Trophoblast cell (in vitro differentiated cells and primary cell): ENCODE results near the gene PITX3.
A peak's percentile ranks its signal among the peaks of the same experiment; 100 is the strongest.

Experiments
- DNase-seq, 2 donors: peaks; one replicate each; pipeline ENCODE4 v3.0.0-alpha.2; 2016
- H2AFZ ChIP-seq: 2 replicates; pipeline ENCODE4 v1.6.1; 2013; ENCODE audit warnings: low read length, moderate library complexity, mild to moderate bottlenecking; ENCODE audit not compliant: insufficient read depth, poor library complexity
- H2AK5ac ChIP-seq: 2 replicates; pipeline ENCODE4 v1.6.1; 2013; ENCODE audit warnings: mild to moderate bottlenecking, low read length
- H2BK120ac ChIP-seq: 2 replicates; pipeline ENCODE4 v1.6.1; 2013; ENCODE audit warnings: low read length, mild to moderate bottlenecking, moderate library complexity; ENCODE audit not compliant: insufficient read depth, poor library complexity
- H2BK12ac ChIP-seq: 2 replicates; pipeline ENCODE4 v1.6.1; 2013; ENCODE audit warnings: mild to moderate bottlenecking, low read length, moderate library complexity
- H2BK5ac ChIP-seq: 2 replicates; pipeline ENCODE4 v1.6.1; 2013; ENCODE audit warnings: low read length, low read depth, moderate library complexity, mild to moderate bottlenecking; ENCODE audit not compliant: poor library complexity
- H3K14ac ChIP-seq: 2 replicates; pipeline ENCODE4 v1.6.1; 2013; ENCODE audit warnings: mild to moderate bottlenecking, low read length
- H3K18ac ChIP-seq: 2 replicates; pipeline ENCODE4 v1.6.1; 2013; ENCODE audit warnings: mild to moderate bottlenecking, low read length
- H3K23ac ChIP-seq: 2 replicates; pipeline ENCODE4 v1.6.1; 2013; ENCODE audit warnings: low read length
- H3K27ac ChIP-seq: 2 replicates; pipeline ENCODE4 v1.5.1; 2013; ENCODE audit warnings: low read depth, mild to moderate bottlenecking, inconsistent platforms, low read length, moderate library complexity
- H3K27me3 ChIP-seq: 2 replicates; pipeline ENCODE4 v1.6.1; 2013; ENCODE audit warnings: inconsistent platforms, mild to moderate bottlenecking, low read length, moderate library complexity; ENCODE audit not compliant: insufficient read depth
- H3K36me3 ChIP-seq, 2 experiments: 1 replicate in 1 of 2; 2 replicates in 1 of 2; pipeline ENCODE4 v1.6.1; 2013; ENCODE audit warnings: low read length in 2 of 2, mild to moderate bottlenecking in 2 of 2, moderate library complexity in 1 of 2; ENCODE audit not compliant: insufficient read depth in 2 of 2, control insufficient read depth in 1 of 2
- H3K4ac ChIP-seq: 2 replicates; pipeline ENCODE4 v1.6.1; 2013; ENCODE audit warnings: low read depth, mild to moderate bottlenecking, low read length, moderate library complexity
- H3K4me1 ChIP-seq, 2 experiments: 1 replicate in 1 of 2; 2 replicates in 1 of 2; pipeline ENCODE4 v1.6.1; 2013; ENCODE audit warnings: low read length in 2 of 2, mild to moderate bottlenecking in 2 of 2, moderate library complexity in 1 of 2; ENCODE audit not compliant: insufficient read depth in 2 of 2, control insufficient read depth in 1 of 2
- H3K4me2 ChIP-seq: 2 replicates; pipeline ENCODE4 v1.6.1; 2013; ENCODE audit warnings: inconsistent platforms, mild to moderate bottlenecking, low read length, moderate library complexity
- H3K4me3 ChIP-seq: 2 replicates; pipeline ENCODE4 v1.5.1; 2013; ENCODE audit warnings: mild to moderate bottlenecking, low read depth, low read length, inconsistent platforms
- H3K79me1 ChIP-seq: one replicate; pipeline ENCODE4 v1.6.1; 2013; ENCODE audit warnings: low read length
- H3K79me2 ChIP-seq: 2 replicates; pipeline ENCODE4 v1.6.1; 2013; ENCODE audit warnings: low read length, mild to moderate bottlenecking; ENCODE audit not compliant: control insufficient read depth, insufficient read depth, poor library complexity
- H3K9ac ChIP-seq: 2 replicates; pipeline ENCODE4 v1.6.1; 2013; ENCODE audit warnings: mild to moderate bottlenecking, low read length
- H3K9me3 ChIP-seq: 2 replicates; pipeline ENCODE4 v1.6.1; 2013; ENCODE audit warnings: low read depth, mild to moderate bottlenecking, control low read depth, inconsistent platforms, low read length; ENCODE audit not compliant: insufficient read depth
- H4K12ac ChIP-seq: 2 replicates; pipeline ENCODE4 v1.6.1; 2013; ENCODE audit warnings: low read depth, mild to moderate bottlenecking, low read length, moderate library complexity
- H4K8ac ChIP-seq: 2 replicates; pipeline ENCODE4 v1.6.1; 2013; ENCODE audit warnings: low read depth, mild to moderate bottlenecking, low read length, moderate library complexity
- H4K91ac ChIP-seq: one replicate; pipeline ENCODE4 v1.6.1; 2013; ENCODE audit warnings: low read depth, mild to moderate bottlenecking, low read length, moderate library complexity
- WGBS: extraction: QIAGEN DNeasy Blood & Tissue Kit; methylation state at CpG from one replicate; pipeline ENCODE4 v1.1.7; 2013; ENCODE audit warnings: missing lambda C conversion rate; ENCODE audit not compliant: insufficient read length, insufficient coverage; ENCODE audit errors: extremely low coverage; 5-methylcytosine and 5-hydroxymethylcytosine counted together

PITX3 gene

DNA sequence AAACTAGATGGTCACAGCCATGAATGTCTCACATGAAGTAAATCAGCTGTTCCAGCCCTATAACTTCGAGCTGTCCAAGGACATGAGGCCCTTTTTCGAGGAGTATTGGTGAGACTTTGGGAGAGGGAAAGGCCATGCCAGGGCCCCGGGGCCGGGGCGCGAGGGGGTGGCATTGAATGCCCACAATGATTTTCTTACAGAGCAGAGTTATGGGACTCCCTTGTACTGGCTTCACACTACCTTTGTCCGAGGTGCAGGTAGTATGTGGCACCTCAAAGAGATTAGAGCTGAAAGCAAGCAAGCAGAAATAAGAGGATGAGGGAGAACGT, 14.8 kb downstream of the PITX3 start:
- no peak overlapping the region for H3K4me3 ChIP-seq
- H3K9ac ChIP-seq = no peak overlapping the region
- peak overlapping the region; percentile 54 for H3K4me2 ChIP-seq
- no peaks in the 10 kb centered on the region for H3K79me2 ChIP-seq
- no CpG with 5 or more reads among the region's 8 CpGs for WGBS
- H3K36me3 ChIP-seq = no peaks in the 10 kb centered on the region
- no peak overlapping the region for H2BK120ac ChIP-seq
- H3K4me1 ChIP-seq = peaks cover 19 to 26% of the 10 kb centered on the region in 2 experiments
- no peak overlapping the region for H3K23ac ChIP-seq
- no peak overlapping the region for H2AK5ac ChIP-seq
- no peak overlapping the region for H2BK5ac ChIP-seq
- no peak overlapping the region for H3K27ac ChIP-seq
- H3K27me3 ChIP-seq = peaks cover 33% of the 10 kb centered on the region
- no peak overlapping the region for H3K14ac ChIP-seq
- no peak overlapping the region for H4K91ac ChIP-seq
- peaks cover 5% of the 10 kb centered on the region for H3K9me3 ChIP-seq
- H3K18ac ChIP-seq = no peak overlapping the region
- no peak overlapping the region for H2BK12ac ChIP-seq
- no peak overlapping the region for H4K12ac ChIP-seq
- H2AFZ ChIP-seq = no peak overlapping the region
- DNase-seq = no peak
- no peak overlapping the region for H3K4ac ChIP-seq
- no peaks in the 10 kb centered on the region for H3K79me1 ChIP-seq
- no peak overlapping the region for H4K8ac ChIP-seq

DNA sequence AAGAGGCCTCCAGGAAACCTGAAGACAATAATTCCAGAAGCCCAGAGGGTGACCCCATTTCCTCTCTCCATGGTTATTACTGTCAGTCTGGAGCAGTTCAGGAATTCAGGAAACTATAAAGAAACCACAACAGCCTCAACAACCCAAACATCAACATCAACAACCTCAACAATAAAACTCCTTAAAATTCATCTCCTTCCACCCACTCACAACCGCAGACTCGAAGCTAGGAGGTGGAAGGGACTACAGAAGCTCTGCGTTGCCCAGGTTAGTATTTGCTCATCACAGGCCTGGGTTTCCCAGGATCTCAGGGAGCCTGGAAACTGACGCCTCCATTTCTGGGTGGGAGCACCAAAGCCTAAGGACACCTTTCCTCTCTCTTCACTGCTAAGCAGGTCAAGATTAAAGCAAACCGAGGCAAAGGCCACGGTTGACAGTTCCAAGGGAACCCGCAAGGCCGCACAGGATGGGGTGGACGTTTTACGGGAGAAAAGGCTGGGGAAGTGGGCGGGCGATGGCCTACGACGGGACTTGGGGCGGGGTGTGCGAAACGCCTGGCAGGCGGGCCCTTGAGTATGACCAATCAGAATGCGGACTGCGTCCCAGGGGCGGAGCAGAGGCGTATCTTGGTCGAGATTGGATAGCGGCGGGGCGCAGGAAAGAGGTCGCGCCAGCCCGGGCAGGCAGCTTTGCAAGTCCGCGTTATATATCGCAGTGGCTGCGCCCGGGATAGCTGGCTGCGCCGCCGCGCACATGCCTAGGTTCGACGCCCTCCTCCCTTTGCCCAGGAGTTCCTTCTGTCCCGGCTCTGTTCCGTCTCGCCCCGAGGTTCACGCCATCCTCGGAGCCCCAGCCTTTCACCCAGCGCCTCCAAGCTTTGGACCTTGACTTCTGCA, 15.4 kb downstream of the PITX3 start, which contains the start of gene ELOVL3:
ELOVL3 (plus strand) TSS at position 654 of the 896 bp plus-strand sequence. CDS start 250 bp downstream, outside the sequence.
- Histone ChIP-seq H3K4ac (no peak within 1 kb of the TSS), H3K14ac (no peak within 1 kb of the TSS), H2BK120ac (no peak within 1 kb of the TSS), H3K4me2 (peak within 1 kb of the TSS; percentile 54), H2BK5ac (no peak within 1 kb of the TSS), H3K36me3 (no peaks in the 10 kb centered on the region), H3K23ac (no peak within 1 kb of the TSS), H4K91ac (no peak within 1 kb of the TSS), H3K79me1 (no peaks in the 10 kb centered on the region), H4K8ac (peak within 1 kb of the TSS; percentile 48), H3K27me3 (peaks cover 27% of the 10 kb centered on the region), H3K79me2 (no peaks in the 10 kb centered on the region), H3K27ac (no peak within 1 kb of the TSS), H3K18ac (no peak within 1 kb of the TSS), H3K9me3 (peaks cover 5% of the 10 kb centered on the region), H2BK12ac (peak within 1 kb of the TSS; percentile 0), H2AFZ (peak within 1 kb of the TSS; percentile 67), H3K4me1 (peaks cover 15 to 20% of the 10 kb centered on the region in 2 experiments), H4K12ac (no peak within 1 kb of the TSS), H2AK5ac (no peak within 1 kb of the TSS), H3K9ac (no peak within 1 kb of the TSS), H3K4me3 (no peak within 1 kb of the TSS)
- WGBS = no CpG with 5 or more reads among the region's 47 CpGs
- DNase-seq = peak; percentile 91 to 95

DNA sequence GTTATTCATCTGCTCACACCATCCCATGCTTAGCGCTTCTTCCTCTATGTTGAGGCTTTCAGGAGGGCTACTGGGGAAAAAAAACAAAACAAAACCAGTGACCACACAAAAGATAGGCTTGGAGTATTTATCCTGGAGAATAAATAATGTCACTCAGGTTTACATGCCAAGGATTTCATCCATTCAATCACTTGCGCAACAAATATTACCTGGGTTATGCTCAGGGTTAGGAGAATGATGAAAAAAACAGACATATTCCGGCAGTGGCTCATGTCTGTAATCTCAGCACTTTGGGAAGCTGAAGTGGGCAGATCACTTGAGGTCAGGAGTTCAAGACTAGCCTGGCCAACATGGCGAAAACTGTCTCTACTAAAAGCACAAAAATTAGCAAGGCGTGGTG, 18.5 kb downstream of the PITX3 start:
- DNase-seq = peak in 1 of 2 donors; percentile 41
- H3K27me3 ChIP-seq = peaks cover 8% of the 10 kb centered on the region
- no peak overlapping the region for H3K23ac ChIP-seq
- H3K9me3 ChIP-seq = peaks cover 3% of the 10 kb centered on the region
- no peak overlapping the region for H2AK5ac ChIP-seq
- no CpG with 5 or more reads among the region's 5 CpGs for WGBS
- peaks cover 6 to 10% of the 10 kb centered on the region in 2 experiments for H3K4me1 ChIP-seq
- H3K27ac ChIP-seq = no peak overlapping the region
- no peaks in the 10 kb centered on the region for H3K79me1 ChIP-seq
- no peak overlapping the region for H3K4me3 ChIP-seq
- no peak overlapping the region for H4K12ac ChIP-seq
- no peak overlapping the region for H2BK5ac ChIP-seq
- H3K79me2 ChIP-seq = no peaks in the 10 kb centered on the region
- H3K14ac ChIP-seq = no peak overlapping the region
- no peak overlapping the region for H3K18ac ChIP-seq
- H2BK120ac ChIP-seq = no peak overlapping the region
- no peak overlapping the region for H2BK12ac ChIP-seq
- no peak overlapping the region for H3K4me2 ChIP-seq
- H3K4ac ChIP-seq = no peak overlapping the region
- H4K91ac ChIP-seq = no peak overlapping the region
- no peak overlapping the region for H4K8ac ChIP-seq
- no peak overlapping the region for H2AFZ ChIP-seq
- H3K36me3 ChIP-seq = no peaks in the 10 kb centered on the region
- no peak overlapping the region for H3K9ac ChIP-seq

DNA sequence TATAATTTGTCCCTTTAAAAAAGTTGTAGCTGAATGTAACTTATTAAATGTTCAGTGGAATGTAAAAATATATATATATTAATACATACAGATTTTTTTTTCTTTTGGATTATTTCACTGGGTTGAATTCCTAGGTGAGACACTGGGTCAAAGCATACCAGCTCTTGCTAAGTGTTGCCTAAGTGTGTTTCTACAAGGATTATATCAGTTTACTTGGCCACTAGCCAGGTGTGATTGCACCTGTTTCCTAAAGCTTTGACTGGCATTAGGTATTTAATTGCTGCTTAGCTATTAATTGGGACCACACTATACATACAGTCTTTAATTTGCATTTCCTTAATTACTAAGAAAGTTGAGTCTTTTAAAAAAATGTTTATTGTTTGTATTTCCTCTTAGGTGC, 20.7 kb downstream of the PITX3 start:
- no peak overlapping the region for H3K27ac ChIP-seq
- H4K91ac ChIP-seq = no peak overlapping the region
- no peak overlapping the region for H3K4me2 ChIP-seq
- H3K27me3 ChIP-seq = no peaks in the 10 kb centered on the region
- no peak overlapping the region for H2BK12ac ChIP-seq
- no peaks in the 10 kb centered on the region for H3K79me2 ChIP-seq
- H3K14ac ChIP-seq = no peak overlapping the region
- no peak overlapping the region for H4K12ac ChIP-seq
- DNase-seq = no peak
- H2BK120ac ChIP-seq = no peak overlapping the region
- H2BK5ac ChIP-seq = no peak overlapping the region
- no peaks in the 10 kb centered on the region for H3K9me3 ChIP-seq
- H3K4ac ChIP-seq = no peak overlapping the region
- no peak overlapping the region for H2AK5ac ChIP-seq
- H4K8ac ChIP-seq = no peak overlapping the region
- H2AFZ ChIP-seq = no peak overlapping the region
- peaks cover under 1 to 2% of the 10 kb centered on the region in 2 experiments for H3K4me1 ChIP-seq
- no peak overlapping the region for H3K9ac ChIP-seq
- no peak overlapping the region for H3K23ac ChIP-seq
- no peak overlapping the region for H3K4me3 ChIP-seq
- no peaks in the 10 kb centered on the region for H3K36me3 ChIP-seq
- no peak overlapping the region for H3K18ac ChIP-seq
- H3K79me1 ChIP-seq = no peaks in the 10 kb centered on the region
